ENCODE results near the gene SLC48A1. TPM values are rescaled to one million over a fixed set of nuclear protein-coding genes. Genes with fewer than 3 reads are reported as not detected.

The SLC48A1 gene
- total and polyA plus RNA-seq, 8 donors: 2.3 to 29.0 (median 13.7) TPM

DNA sequence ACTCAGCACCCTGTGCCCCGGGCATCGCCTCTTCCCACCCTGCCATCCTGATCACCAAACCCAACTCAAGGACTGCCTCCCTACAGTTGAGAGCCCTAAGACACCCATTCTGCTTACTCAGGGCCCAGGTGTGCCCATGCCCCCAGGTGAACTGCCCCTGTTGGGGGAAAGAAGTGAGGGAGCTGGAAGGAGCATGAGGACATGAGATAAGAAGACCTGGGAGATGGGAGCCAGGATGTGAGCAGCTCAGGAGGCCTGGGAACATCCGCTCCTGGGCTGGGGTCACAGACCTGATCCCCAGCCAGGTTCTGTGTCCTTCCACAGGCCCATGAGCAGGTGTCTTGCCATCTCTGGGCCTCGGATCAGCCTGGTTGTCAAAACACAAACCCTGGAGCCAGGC, 20.9 kb upstream of the SLC48A1 start:
- DNase-seq: no peak
- no peak overlapping the region for H3K4me3 ChIP-seq
- no peaks in the 10 kb centered on the region for H3K9me3 ChIP-seq
- H3K4me1 ChIP-seq: peaks cover 44 to 54% (median 52%) of the 10 kb centered on the region in 4 donors
- peak overlapping the region in 4 of 5 donors; percentile 76 to 88 (median 82) for H3K27ac ChIP-seq
- H3K36me3 ChIP-seq: peaks cover 4 to 43% (median 40%) of the 10 kb centered on the region in 4 donors
- TF ChIP-seq POLR2A (IDR thresholded peaks at IDR 0.05): no peak
- TF ChIP-seq POLR2AphosphoS5 (IDR thresholded peaks at IDR 0.05): no peak
- TF ChIP-seq, protein P1, sequence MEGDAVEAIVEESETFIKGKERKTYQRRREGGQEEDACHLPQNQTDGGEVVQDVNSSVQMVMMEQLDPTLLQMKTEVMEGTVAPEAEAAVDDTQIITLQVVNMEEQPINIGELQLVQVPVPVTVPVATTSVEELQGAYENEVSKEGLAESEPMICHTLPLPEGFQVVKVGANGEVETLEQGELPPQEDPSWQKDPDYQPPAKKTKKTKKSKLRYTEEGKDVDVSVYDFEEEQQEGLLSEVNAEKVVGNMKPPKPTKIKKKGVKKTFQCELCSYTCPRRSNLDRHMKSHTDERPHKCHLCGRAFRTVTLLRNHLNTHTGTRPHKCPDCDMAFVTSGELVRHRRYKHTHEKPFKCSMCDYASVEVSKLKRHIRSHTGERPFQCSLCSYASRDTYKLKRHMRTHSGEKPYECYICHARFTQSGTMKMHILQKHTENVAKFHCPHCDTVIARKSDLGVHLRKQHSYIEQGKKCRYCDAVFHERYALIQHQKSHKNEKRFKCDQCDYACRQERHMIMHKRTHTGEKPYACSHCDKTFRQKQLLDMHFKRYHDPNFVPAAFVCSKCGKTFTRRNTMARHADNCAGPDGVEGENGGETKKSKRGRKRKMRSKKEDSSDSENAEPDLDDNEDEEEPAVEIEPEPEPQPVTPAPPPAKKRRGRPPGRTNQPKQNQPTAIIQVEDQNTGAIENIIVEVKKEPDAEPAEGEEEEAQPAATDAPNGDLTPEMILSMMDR (IDR thresholded peaks at IDR 0.05): no peak
- no peak for TF ChIP-seq EP300 (IDR thresholded peaks at IDR 0.05)
- 68 to 92% (median 74%) methylated on average over 4 of the region's 4 CpGs for WGBS, 5 donors
- H3K27me3 ChIP-seq: no peaks in the 10 kb centered on the region
- intact Hi-C loops (cut with DNase I; ENCODE audit: low total_unique reads): no loop called here

DNA sequence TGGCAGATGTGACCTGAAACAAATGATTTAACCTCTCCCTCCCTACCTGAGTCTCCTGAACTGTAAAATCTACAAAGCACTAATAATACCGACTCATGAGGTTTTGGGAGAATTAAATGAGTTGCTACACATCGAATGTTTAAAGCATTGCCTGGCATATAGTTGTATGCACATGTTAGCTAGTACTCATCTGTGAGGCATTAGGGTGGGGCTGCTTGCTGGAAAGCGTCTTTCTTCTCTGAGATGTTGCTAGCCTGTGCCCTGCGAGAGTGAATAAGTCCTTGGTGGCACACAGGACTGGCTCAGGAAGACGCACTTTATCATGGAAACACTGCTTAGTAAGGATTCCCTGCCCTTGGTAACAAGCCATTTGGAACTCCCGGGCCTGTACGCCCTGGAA, 20.5 kb upstream of the SLC48A1 start:
- H3K27me3 ChIP-seq: no peaks in the 10 kb centered on the region
- no peak for DNase-seq
- intact Hi-C loops (cut with DNase I; ENCODE audit: low total_unique reads): no loop called here
- H3K4me1 ChIP-seq: peaks cover 46 to 58% (median 56%) of the 10 kb centered on the region in 4 donors
- peaks cover 4 to 38% (median 36%) of the 10 kb centered on the region in 4 donors for H3K36me3 ChIP-seq
- TF ChIP-seq POLR2A (IDR thresholded peaks at IDR 0.05) (no peak), EP300 (IDR thresholded peaks at IDR 0.05) (no peak), POLR2AphosphoS5 (IDR thresholded peaks at IDR 0.05) (no peak)
- TF ChIP-seq, protein P1 (IDR thresholded peaks at IDR 0.05): no peak
- H3K27ac ChIP-seq: peak overlapping the region; percentile 5 to 88 (median 77)
- WGBS, 5 donors: 59 to 71% (median 64%) methylated on average over 5 to 7 of the region's 7 CpGs
- no peaks in the 10 kb centered on the region for H3K9me3 ChIP-seq
- no peak overlapping the region for H3K4me3 ChIP-seq

DNA sequence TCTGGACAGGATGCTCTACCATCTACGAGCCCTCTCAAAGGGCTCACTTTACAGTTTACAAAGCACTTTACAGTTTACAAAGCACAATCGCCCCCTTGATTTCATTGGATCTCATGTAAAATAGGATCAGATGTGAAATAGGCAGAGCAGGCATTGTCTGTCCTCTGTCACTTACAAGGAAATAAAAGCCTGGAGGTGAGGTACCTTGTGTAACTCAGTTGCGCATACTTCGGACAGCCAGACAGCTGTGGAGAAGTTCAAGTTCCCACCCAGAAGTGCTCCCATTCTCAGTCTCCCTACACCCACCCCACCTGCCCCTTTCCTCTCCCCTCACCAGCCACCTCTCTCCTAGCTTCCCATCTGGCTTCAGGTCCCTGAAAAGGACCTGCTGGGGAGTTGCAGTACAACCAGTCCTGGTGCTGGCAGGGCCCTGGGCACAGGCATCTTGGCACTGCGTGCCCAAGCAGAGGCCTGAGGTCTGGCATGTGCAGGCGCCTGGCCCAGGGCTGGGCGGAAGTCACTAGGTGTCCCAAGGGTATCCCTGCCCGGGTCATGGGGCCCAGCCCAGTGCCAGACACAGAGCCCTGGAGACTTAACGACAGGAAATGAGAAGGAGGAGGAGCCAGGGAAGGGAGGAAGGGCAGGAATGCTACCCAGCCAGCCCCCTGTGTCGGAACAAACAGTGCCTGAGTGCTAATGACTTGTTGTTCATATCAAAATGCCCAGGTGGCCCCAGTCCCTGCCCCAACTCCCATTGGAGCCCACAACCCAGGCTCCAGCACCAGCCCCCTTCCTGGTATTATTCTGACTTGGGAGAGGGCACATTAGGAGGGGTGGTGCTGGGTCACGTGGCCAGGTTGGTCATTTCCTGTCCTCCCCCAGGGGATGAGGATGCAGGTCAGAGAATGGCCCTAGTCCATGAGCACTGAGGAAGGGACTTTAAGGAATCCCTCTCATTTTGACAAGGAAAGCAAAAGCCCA, 19.7 kb upstream of the SLC48A1 start:
- intact Hi-C loops (cut with DNase I; ENCODE audit: low total_unique reads): no loop called here
- Histone ChIP-seq H3K4me3 (no peak overlapping the region), H3K27ac (peak overlapping the region; percentile 76 to 88 (median 82))

DNA sequence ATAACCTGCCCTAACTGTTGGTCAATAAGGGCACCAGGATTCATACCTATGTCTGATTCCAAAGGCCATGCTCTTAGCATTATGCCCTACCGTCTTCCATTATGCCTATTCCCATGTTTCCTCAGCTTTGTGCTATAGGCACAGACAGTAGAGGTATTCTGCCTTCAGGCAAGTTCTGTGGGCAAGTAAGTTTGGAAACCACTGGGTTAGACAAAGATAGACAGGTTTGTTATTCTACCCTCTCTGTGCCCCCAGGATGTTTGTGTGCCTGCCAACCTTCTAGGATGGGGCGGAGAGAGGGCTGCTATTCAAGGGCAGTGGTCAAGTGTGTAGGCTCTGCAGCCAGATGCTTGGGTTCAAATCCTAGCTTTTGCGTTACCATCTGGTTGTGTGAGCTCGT, 18.9 kb upstream of the SLC48A1 start:
- H3K9me3 ChIP-seq: no peaks in the 10 kb centered on the region
- peak overlapping the region; percentile 59 to 88 (median 77) for H3K27ac ChIP-seq
- intact Hi-C loops (cut with DNase I; ENCODE audit: low total_unique reads): no loop called here
- TF ChIP-seq POLR2AphosphoS5 (IDR thresholded peaks at IDR 0.05) (no peak), EP300 (IDR thresholded peaks at IDR 0.05) (no peak), POLR2A (IDR thresholded peaks at IDR 0.05) (no peak)
- TF ChIP-seq, protein P1 (IDR thresholded peaks at IDR 0.05): no peak
- peak overlapping the region in 1 of 4 donors; percentile 75 for H3K4me3 ChIP-seq
- H3K27me3 ChIP-seq: no peaks in the 10 kb centered on the region
- 62 to 78% (median 74%) methylated on average over 4 of the region's 4 CpGs for WGBS, 5 donors
- H3K36me3 ChIP-seq: peaks cover 4 to 23% (median 21%) of the 10 kb centered on the region in 4 donors
- H3K4me1 ChIP-seq: peaks cover 58 to 72% (median 69%) of the 10 kb centered on the region in 4 donors
- no peak for DNase-seq

More for the DNA sequence above, 19.7 kb upstream of the SLC48A1 start:
- Histone ChIP-seq H3K4me1 (peaks cover 54 to 65% (median 63%) of the 10 kb centered on the region in 4 donors), H3K36me3 (peaks cover 4 to 31% (median 28%) of the 10 kb centered on the region in 4 donors), H3K9me3 (no peaks in the 10 kb centered on the region), H3K27me3 (no peaks in the 10 kb centered on the region)
- TF ChIP-seq POLR2AphosphoS5 (IDR thresholded peaks at IDR 0.05): peak in 2 of 3 donors; percentile 10 to 40
- TF ChIP-seq, protein P1 (IDR thresholded peaks at IDR 0.05): no peak
- 41 to 52% (median 46%) methylated on average over 10 to 11 of the region's 11 CpGs for WGBS, 5 donors
- peak; percentile 73 to 89 for DNase-seq
